ENCODE measurements around the gene CLCN1. TPM values are rescaled to one million over a fixed set of nuclear protein-coding genes. Genes with fewer than 3 reads are reported as not detected.

CLCN1 gene
- not detected in 2 replicates for total RNA-seq (2012; rRNA removed)
- not detected in 2 replicates for polyA plus RNA-seq (2012; rRNA removed)
- not detected in 2 replicates for polyA plus RNA-seq (2012; cell fraction: cytosol; rRNA removed)
- not detected in 2 replicates for polyA plus RNA-seq (2012; cell fraction: nucleus; rRNA removed; ENCODE audit: low replicate concordance)
- Bru-seq, nascent RNA, result percentile 7 among the genes with signal in this experiment
- BruChase-seq, experiment 1, labeled RNA remaining after a 6-hour chase, result percentile 12 among the genes with signal in this experiment
- BruChase-seq, experiment 2, labeled RNA remaining after a 2-hour chase, result percentile 6 among the genes with signal in this experiment
- long read RNA-seq, result 0 reads

DNA sequence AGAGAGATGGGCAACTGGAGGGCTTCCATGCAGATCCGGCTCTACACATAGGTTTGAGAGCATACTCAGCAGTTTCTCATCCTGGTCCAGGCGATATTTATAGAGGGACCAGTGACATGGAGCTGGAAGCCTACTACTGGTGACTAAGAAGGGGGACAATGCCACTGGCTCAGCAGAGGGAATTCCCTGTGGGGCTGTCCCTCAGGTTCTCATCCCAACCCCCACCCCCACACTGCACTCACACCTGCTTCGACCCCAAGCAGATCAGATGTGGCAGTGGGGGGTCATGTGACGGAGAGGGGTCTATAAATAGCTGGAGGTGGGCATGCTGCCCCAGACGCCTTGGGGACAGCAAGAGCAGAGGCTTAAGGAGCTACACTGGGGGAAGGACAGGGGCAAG, at the start of gene CLCN1:
Gene CLCN1 (plus strand): TSS at position 336 of the 400 bp plus-strand sequence. CDS start 102 bp downstream, outside the sequence.
- H4K5ac ChIP-seq (ENCODE audit: low read depth, low read length), result no peak within 1 kb of the TSS
- peaks cover 5% of the 10 kb centered on the region for H3K27me3 ChIP-seq (ENCODE audit: control insufficient read depth, insufficient read depth, low read length)
- H3K4me2 ChIP-seq (ENCODE audit: low read depth, low read length), result no peak within 1 kb of the TSS
- no peak within 1 kb of the TSS for H2AFZ ChIP-seq (replicated peaks; ENCODE audit: low read length, poor library complexity)
- peak within 1 kb of the TSS; percentile 11 for H2AK9ac ChIP-seq (replicated peaks; ENCODE audit: low read depth, low read length, poor library complexity)
- H3K4ac ChIP-seq (ENCODE audit: low read depth, low read length), result no peak within 1 kb of the TSS
- CTCF ChIA-PET, result interaction anchor here (1.0 kb wide), 1 partner anchor 75 kb away, joined by 3 read pairs; no protein-coding TSS in a partner anchor
- no peak for ATAC-seq (ENCODE audit: low read depth)
- no peak within 1 kb of the TSS for H2BK15ac ChIP-seq (ENCODE audit: low read depth, low read length)
- intact Hi-C loops (cut with micrococcal nuclease) (no loop called here), dilution Hi-C loops (cut with HindIII; ENCODE audit: low sequenced_read_pairs, unreplicated experiment) (no loop called here), in situ Hi-C loops (cut with MboI; ENCODE audit: low sequenced_read_pairs) (no loop called here)
- H4K91ac ChIP-seq (ENCODE audit: insufficient read depth, low read depth, low read length), result no peak within 1 kb of the TSS
- H3K4me1 ChIP-seq (ENCODE audit: control insufficient read depth, insufficient read depth, low read length), result peaks cover 6% of the 10 kb centered on the region; the same call in 1 of the 2 replicates
- no peak within 1 kb of the TSS for H4K8ac ChIP-seq (ENCODE audit: low read depth in 2 of 2, low read length in 2 of 2)
- no peaks in the 10 kb centered on the region for H3K79me1 ChIP-seq (ENCODE audit: low read depth in 1 of 2, low read length in 2 of 2)
- H3K18ac ChIP-seq (ENCODE audit: low read depth, low read length), result no peak within 1 kb of the TSS
- no peak within 1 kb of the TSS for H3K27ac ChIP-seq (ENCODE audit: insufficient read depth, low read length)
- TF ChIP-seq CEBPB (IDR thresholded peaks at IDR 0.05; ENCODE audit: low read depth, low read length), result no peak
- no peak for TF ChIP-seq POLR2A (IDR thresholded peaks at IDR 0.05; ENCODE audit: low read depth, low read length)
- TF ChIP-seq, protein P1, sequence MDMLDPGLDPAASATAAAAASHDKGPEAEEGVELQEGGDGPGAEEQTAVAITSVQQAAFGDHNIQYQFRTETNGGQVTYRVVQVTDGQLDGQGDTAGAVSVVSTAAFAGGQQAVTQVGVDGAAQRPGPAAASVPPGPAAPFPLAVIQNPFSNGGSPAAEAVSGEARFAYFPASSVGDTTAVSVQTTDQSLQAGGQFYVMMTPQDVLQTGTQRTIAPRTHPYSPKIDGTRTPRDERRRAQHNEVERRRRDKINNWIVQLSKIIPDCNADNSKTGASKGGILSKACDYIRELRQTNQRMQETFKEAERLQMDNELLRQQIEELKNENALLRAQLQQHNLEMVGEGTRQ (IDR thresholded peaks at IDR 0.05; ENCODE audit: low read depth, low read length), result no peak
- no peak for TF ChIP-seq MXI1 (IDR thresholded peaks at IDR 0.05; ENCODE audit: borderline replicate concordance, low read depth, low read length)
- TF ChIP-seq MAZ (IDR thresholded peaks at IDR 0.05; ENCODE audit: borderline replicate concordance, low read depth, low read length), result no peak
- no peak for TF ChIP-seq BHLHE40 (IDR thresholded peaks at IDR 0.05; ENCODE audit: low read depth, low read length)
- TF ChIP-seq, protein P2, sequence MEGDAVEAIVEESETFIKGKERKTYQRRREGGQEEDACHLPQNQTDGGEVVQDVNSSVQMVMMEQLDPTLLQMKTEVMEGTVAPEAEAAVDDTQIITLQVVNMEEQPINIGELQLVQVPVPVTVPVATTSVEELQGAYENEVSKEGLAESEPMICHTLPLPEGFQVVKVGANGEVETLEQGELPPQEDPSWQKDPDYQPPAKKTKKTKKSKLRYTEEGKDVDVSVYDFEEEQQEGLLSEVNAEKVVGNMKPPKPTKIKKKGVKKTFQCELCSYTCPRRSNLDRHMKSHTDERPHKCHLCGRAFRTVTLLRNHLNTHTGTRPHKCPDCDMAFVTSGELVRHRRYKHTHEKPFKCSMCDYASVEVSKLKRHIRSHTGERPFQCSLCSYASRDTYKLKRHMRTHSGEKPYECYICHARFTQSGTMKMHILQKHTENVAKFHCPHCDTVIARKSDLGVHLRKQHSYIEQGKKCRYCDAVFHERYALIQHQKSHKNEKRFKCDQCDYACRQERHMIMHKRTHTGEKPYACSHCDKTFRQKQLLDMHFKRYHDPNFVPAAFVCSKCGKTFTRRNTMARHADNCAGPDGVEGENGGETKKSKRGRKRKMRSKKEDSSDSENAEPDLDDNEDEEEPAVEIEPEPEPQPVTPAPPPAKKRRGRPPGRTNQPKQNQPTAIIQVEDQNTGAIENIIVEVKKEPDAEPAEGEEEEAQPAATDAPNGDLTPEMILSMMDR (conservative IDR thresholded peaks at IDR 0.05; ENCODE audit: low read depth, low read length), result no peak
- no peak for TF ChIP-seq SMC3 (IDR thresholded peaks at IDR 0.05; ENCODE audit: low read depth, low read length)
- TF ChIP-seq RAD21 (IDR thresholded peaks at IDR 0.05; ENCODE audit: low read length), result no peak
- TF ChIP-seq RCOR1 (IDR thresholded peaks at IDR 0.05; ENCODE audit: insufficient replicate concordance, low read length), result no peak
- TF ChIP-seq CHD1 (IDR thresholded peaks at IDR 0.05; ENCODE audit: low read depth, low read length), result no peak
- no CpG with 5 or more reads among the region's 5 CpGs for WGBS, 2 experiments (ENCODE audit: extremely low coverage in 2 of 2, insufficient read length in 1 of 2)
- no peaks in the 10 kb centered on the region for H3K9me3 ChIP-seq (ENCODE audit: control insufficient read depth, insufficient read depth, low read length)
- H2BK5ac ChIP-seq (ENCODE audit: low read depth, low read length, poor library complexity, severe bottlenecking), result no peak within 1 kb of the TSS
- H3K56ac ChIP-seq (ENCODE audit: extremely low read depth, insufficient read depth, low read length), result no peak within 1 kb of the TSS
- H3K9ac ChIP-seq (ENCODE audit: low read depth, low read length), result no peak within 1 kb of the TSS
- H2AK5ac ChIP-seq (ENCODE audit: low read depth, low read length), result no peak within 1 kb of the TSS
- H4K20me1 ChIP-seq (ENCODE audit: insufficient read depth, low read length), result no peaks in the 10 kb centered on the region
- BruUV-seq (replicated peaks), result no TSS peak
- H3K36me3 ChIP-seq (ENCODE audit: control insufficient read depth, insufficient read depth, low read length), result no peaks in the 10 kb centered on the region
- H3K9me1 ChIP-seq (ENCODE audit: insufficient read depth, low read length), result no peaks in the 10 kb centered on the region
- no peak within 1 kb of the TSS for H2BK20ac ChIP-seq (ENCODE audit: low read depth, low read length)
- POLR2A ChIA-PET (ENCODE audit: unreplicated experiment), result no interaction called here
- H3K23ac ChIP-seq (ENCODE audit: low read depth, low read length), result no peak within 1 kb of the TSS
- H3K4me3 ChIP-seq (ENCODE audit: insufficient read depth, low read depth, low read length), result no peak within 1 kb of the TSS
- no peak for DNase-seq
- no peak within 1 kb of the TSS for H3K14ac ChIP-seq (replicated peaks; ENCODE audit: low read depth, low read length)
- H2BK120ac ChIP-seq (ENCODE audit: low read depth, low read length), result no peak within 1 kb of the TSS

All from IMR-90 (cell line).